Femur (tissue), 1 donor: Measurements from ENCODE around the gene TTI1.

ENCODE experiments used
- DNase-seq: peaks from one replicate; pipeline ENCODE4 v3.0.0-alpha.2; 2017

TTI1 gene

DNA sequence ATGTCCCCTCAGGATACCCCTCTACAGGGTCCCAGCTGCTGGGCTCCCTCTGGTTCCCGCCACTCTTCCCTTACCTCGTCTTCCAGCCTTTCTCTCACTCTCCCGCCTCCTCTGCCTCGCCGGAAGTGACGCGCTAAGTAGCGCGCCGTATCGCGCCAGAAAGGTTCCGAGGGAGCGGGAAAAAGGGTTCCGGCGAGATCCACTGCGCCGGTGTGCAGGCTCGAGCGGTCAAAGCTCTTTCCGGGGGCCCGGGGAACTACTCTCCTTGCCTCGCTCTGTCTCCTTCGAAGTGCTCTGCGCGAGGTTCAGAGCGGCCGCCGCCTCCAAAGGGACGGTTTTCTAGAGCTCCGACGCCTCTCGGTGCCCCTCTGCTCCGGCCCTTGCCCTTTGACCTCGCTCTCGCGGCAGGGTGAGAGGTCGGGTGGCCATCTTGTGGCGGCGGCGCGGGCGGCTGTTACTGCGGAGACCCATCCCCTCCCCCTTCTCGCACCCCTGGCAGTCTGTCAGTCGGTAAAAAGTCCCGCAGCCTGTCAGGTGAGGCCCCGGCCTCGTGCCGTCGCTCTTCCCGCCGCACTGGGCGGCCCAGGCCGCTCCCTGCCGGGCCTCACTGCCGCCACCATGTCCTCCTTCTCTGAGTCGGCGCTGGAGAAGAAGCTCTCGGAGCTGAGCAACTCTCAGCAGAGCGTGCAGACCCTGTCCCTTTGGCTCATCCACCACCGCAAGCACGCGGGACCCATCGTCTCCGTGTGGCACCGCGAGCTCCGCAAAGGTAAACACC, at the start of gene TTI1, which contains the start of gene RPRD1B:
Gene TTI1, minus strand, starts transcription at position 127 of the 778 bp plus-strand sequence. CDS start 19,640 bp downstream, outside the sequence.
Gene RPRD1B, plus strand, starts transcription at position 417 of the 778 bp plus-strand sequence. Its CDS starts 202 bp downstream, at position 619.
- peak; percentile 96 for DNase-seq

GRCh38 chr20:38082894-38083293, 49.6 kb upstream of the TTI1 start:
- DNase-seq, result no peak

GRCh38 chr20:38081575-38081974, 48.3 kb upstream of the TTI1 start:
- no peak for DNase-seq

DNA sequence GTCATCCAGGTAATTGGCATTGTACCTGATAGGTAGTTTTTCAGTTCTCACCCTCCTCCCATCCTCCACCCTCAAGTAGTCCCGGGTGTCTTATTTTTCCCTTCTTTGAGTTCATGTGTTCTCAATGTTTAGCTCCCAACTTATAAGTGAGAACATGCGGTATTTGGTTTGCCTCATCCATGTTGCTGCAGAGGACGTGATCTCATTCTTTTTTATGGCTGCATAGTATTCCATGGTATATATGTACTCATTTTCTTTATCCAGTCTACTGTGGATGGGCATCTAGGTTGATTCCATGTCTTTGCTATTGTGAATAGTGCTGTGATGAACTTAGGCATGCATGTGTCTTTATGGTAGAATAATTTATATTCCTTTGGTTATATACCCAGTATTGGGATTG, 46.1 kb upstream of the TTI1 start:
- DNase-seq, result no peak

- no peak for DNase-seq
Observed at GRCh38 chr20:38078084-38078483, 44.8 kb upstream of the TTI1 start.

GRCh38 chr20:38076548-38076947, 43.3 kb upstream of the TTI1 start:
- DNase-seq, result no peak

GRCh38 chr20:38075161-38075998, 42.1 kb upstream of the TTI1 start:
- no peak for DNase-seq

GRCh38 chr20:38073307-38074071, 40.2 kb upstream of the TTI1 start:
- peak; percentile 69 for DNase-seq

- no peak for DNase-seq
Observed at GRCh38 chr20:38072898-38073297, 39.6 kb upstream of the TTI1 start.

DNA sequence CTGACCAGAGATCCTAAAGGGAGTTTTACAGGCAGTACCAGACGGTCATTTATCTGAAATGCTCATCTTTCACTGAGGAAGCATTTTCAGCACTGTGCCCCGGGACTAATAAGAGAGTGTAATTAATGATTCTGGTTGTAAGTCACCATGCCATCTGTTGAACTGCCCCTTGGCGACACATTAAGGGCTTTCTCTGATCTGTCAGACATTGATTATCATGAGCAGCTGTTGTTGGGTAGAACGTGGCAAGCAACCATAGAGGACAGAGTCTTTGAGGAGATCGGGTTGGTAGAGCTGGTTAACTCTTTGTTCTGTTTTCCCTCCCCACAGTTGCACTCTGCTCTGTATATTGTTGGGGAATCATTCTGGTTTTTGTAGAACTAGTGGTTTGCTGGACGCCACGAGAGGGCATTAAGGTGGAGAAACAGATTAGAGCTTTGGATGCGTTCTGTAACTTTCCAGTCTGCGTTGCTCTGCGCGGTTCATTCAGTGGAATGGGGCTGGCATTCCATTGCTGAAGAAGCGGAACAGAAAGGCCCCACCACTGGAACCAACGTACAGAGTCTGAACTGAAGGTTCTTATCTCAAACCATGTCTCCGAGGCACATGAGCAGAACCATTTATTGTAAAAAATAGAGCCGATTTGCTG, 34.6 kb upstream of the TTI1 start:
- peak; percentile 44 for DNase-seq

DNA sequence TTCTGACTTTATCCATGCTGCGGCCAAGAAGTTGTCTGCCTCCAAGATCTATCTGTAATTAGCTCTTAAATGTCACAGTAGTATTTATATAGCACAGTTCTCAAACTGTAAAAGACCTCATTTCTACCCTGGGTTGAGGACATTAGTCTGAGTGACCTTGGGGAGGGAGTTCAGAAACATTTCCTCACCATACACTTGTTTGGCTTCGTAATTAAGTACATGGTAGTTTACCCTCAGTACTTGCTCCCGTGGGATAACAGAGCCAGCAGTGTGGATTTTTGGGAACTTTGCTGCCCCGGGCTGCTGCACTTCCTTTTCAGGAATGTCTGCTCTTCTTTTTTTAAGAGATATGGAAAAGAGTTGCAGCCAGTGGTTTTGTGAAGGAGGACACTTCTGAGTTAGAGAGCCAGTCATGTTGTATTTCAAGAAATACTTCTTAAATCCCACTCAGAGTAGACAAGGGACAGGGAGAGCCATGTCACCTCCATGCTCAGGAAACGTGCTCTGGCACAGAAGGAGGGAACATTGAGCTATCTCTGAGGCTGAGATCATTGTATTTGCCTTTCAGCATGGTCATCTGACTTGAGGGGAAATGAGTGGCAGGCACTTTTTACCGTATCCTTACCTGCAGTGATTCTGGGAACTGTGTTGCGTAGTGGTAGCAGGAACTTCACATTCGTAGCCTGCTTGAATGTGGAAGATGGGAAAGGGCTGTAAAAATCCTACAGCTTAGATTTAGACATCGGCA, 33.9 kb upstream of the TTI1 start:
- DNase-seq, result no peak

- peak; percentile 61 for DNase-seq
Observed at GRCh38 chr20:38065764-38066375, 32.6 kb upstream of the TTI1 start.

DNA sequence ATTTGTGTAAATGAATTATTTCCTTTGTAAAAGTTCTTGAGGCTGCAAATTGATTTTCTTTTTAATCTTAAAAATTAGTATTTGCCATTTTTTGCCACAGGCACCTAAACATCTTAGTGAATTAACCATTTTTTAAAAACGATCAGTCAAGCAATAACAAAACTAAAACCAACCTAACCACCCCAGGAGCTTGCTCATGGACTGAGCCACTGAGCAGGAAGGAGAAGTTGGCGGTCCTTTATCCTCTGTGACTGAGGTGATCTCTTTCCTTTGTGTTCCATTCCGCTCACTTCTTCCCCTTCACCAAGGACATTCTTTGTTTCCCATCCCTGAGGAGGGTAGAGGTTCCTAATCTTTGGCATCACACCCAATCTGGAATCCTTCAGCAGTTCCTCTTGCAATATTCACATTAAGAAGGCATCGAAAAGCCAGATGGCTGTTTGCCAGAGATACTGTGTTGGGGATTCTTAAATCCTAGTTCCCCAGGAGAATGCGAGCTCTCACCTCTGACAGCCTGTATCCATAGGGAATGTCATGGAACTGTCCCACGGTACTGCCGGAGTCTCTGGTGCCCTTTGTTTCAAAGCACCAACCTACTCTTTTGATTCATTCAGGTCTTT, 30.8 kb upstream of the TTI1 start:
- DNase-seq, result no peak

DNA sequence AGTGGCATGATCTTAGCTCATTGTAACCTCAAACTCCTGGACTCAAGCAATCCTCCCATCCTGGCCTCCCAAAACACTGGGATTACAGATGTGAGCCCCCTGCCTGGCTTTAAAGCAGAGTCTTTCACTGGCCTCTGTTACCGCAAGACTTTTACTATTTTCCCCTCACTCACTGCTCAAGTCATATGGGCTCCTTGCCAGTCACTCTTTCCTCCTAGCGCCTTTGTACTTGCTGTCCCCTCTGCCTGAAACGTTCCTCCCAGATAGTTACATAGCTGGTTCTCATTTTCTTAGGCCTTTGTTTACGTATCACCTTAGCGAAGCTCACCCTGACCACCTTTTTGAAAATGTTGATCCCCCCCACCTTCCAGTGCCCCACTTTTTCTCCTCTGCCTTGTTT, 29.6 kb upstream of the TTI1 start:
- no peak for DNase-seq

- no peak for DNase-seq
Observed at GRCh38 chr20:38061109-38061508, 27.9 kb upstream of the TTI1 start.

- DNase-seq, result no peak
Observed at GRCh38 chr20:38060536-38060935, 27.3 kb upstream of the TTI1 start.

DNA sequence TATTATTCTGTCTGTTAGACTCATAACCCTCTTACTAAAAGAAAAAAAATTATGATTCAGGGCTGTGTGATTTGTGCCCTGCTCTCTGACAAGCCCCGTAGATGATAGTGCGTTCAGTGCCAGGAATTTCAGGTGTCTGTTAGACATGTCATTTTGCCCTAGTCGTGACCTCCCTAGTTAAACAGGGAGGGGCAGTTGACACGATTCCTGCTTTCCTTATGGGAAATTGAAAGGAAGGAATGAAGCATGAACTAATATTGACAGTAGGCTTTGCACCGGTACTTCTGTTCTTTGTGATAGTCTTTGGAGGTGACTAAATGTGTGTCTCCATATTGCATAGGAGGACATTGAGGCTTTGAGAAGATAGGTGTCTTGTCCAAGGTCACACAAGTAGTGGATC, 26.6 kb upstream of the TTI1 start:
- DNase-seq, result no peak

DNA sequence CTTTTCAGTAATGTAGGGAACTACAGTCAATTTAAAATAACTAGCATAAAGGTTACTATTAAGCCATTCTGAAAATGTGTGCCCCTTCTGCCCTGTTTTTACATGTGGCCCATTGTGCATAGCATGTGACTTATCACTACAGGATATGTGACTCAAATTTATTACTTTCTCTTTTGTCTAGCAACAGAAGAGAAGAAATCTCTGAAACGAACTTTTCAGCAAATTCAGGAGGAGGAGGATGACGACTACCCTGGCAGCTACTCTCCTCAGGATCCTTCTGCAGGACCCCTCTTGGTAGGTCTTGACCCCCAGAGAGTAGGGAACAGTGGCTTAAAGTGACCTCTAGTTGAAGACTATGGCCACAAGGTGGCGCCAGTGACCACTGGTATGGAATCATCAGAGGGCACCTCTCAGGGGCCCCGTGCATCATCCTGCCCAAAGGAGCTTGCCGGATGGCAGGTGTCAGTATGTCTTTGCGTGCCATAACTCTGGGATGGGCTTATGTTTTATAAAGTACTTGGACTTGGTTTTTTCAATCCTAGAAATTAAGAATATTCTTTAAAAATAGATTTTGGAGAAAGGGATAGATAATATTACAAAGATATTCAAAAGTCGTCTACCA, 24.2 kb upstream of the TTI1 start:
- DNase-seq, result peak; percentile 76

GRCh38 chr20:38055848-38056247, 22.6 kb upstream of the TTI1 start:
- no peak for DNase-seq

DNA sequence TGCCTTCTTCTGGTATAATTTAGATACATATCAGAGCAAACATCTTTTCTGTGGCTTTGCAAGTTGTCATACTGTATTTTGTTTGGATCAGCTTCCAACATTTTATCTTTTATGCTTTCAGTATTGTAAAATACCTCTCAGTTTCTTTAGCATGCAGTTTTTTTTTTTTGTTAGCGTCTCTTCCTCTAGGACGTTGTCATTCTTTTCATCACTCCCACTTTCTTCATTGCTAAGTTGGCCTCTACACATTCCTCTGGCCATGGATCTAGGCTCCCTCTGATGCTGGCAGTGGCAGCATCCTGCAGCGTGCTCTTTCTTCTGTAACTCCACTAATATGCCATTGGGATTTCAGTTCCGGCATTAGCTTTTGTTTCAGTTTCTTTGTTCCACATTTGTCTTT, 22.0 kb upstream of the TTI1 start:
- DNase-seq, result no peak
